Activated CD4-positive, alpha-beta T cell treated with anti-CD3 and anti-CD28 coated beads, Interleukin-2, amount 50 U/mL, for 48 hours (primary cell): Measurements from ENCODE around the gene PTPRN2.
A peak's percentile ranks its signal among the peaks of the same experiment; 100 is the strongest.
"Not testable (repeated sequence)": the region's sequence is repeated elsewhere in the genome, so short reads cannot be mapped to it uniquely, and the experiment has no call there.

ENCODE experiments used
- DNase-seq, 2 experiments: peaks; one replicate each; pipeline ENCODE4 v3.0.0-alpha.2; 2020

The PTPRN2 gene

GRCh38 chr7:157707983-157708918 lies 879.4 kb downstream of the PTPRN2 start:
- no peak for DNase-seq

- DNase-seq, result no peak
Measured at GRCh38 chr7:157704365-157704764, 883.3 kb downstream of the PTPRN2 start.

- no peak for DNase-seq
Measured at GRCh38 chr7:157703534-157704195, 884.0 kb downstream of the PTPRN2 start.

GRCh38 chr7:157703131-157703530 lies 884.5 kb downstream of the PTPRN2 start:
- DNase-seq, result no peak

DNA sequence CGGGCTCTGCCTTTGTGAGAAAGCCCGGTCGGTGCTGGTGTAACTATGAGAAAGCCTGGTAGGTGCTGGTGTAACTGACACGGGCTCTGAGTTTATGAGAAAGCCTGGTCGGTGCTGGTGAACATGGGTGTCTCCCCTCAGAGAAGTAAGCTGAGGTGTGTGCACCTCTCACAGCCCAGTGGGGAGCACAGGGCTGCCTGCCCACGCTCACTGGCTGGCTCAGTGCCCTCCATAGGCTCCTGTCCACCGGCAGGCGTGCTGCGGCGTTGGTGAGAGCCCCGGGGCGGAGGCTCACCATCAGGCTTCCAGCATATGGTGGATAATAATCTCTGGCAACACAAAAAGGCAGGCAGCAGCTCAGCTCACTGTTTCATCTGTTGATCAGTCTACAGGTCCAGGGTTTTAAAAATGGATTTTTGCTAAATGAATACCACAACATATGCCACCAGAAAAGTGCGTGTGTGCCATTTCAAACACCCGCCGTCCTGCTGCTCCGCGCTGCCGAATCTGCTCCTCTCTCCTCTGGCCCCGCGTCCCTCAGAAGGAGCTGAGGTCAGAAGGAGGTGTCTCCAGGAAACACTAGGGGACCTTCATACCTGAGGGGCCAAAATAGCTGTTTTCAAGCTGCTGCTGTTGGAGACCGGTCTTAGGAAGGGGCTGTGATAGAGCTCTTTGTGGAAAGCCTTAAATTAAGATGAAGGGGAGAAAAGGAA lies 885.2 kb downstream of the PTPRN2 start:
- DNase-seq, result no peak

DNA sequence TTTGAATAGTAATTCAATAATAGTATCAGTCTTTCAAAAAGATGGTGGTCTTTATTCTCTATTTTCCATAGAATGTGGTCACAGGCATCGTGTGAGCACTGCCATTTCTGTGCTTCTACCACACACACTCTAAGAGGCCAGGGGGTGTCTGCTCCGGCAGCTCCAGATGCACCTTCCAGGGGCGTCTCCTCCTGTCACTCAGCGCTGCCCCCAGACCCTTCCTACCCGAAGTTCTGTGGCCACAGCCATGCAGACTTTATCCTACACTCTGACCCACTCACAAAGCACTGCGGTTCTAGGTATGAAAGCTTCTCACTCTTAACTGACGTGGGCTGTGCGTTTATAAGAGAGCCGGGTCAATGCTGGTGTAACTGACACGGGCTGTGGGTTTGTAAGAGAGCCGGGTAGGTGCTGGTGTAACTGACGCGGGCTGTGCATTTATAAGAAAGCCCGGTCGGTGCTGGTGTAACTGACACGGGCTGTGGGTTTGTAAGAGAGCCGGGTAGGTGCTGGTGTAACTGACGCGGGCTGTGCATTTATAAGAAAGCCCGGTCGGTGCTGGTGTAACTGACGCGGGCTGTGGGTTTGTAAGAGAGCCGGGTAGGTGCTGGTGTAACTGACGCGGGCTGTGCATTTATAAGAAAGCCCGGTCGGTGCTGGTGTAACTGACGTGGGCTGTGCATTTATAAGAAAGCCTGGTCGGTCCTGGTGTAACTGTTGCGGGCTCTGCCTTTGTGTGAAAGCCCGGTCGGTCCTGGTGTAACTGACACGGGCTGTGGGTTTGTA lies 886.0 kb downstream of the PTPRN2 start:
- DNase-seq, result not testable (repeated sequence)

- DNase-seq, result no peak
Measured at GRCh38 chr7:157700231-157701005, 887.2 kb downstream of the PTPRN2 start.

DNA sequence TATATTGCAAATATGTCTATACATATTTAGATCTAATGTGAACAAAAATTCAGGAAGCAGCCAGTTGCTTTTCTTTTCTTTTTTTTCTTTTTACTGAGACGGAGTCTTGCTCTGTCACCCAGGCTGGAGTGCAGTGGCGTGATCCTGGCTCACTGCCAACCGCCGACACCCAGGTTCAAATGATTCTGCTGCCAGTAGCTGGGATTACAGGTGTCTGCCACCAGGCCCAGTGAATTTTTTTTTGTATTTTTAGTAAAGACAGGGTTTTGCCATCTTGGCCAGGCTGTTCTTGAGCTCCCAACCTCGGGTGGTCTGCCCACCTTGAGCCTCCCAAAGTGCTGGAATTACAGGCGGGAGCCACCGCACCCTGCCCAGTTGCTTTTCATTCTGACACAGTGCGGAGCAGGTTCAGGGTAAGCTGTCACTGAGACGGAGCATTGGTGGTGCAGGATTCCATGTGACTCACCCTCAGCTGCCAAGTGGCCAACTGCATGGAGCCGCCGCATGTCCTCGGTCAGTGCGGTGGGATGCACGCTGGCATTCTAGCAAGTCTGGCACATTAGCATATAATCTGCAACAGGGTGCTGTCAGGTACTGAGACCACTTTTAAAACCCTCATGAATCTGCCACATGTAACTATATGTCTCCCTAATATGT lies 888.1 kb downstream of the PTPRN2 start:
- DNase-seq, result no peak

GRCh38 chr7:157697287-157697686 lies 890.3 kb downstream of the PTPRN2 start:
- DNase-seq, result not testable (repeated sequence)

DNA sequence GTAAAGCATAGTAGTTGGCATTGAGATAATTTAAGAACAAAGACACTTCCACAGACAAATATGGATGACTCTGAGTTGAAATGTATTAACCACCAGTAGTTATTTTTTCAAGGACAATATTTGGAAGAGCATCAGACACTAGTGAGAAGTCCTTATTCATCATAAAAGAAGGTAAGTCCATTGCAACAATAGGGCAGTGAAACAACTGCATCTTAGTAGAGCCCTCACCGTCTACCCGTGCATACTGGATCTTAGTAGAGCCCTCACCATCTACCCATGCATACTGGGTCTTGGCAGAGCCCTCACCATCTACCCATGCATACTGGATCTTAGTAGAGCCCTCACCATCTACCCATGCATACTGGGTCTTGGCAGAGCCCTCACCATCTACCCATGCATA lies 892.0 kb downstream of the PTPRN2 start:
- not testable (repeated sequence) for DNase-seq

DNA sequence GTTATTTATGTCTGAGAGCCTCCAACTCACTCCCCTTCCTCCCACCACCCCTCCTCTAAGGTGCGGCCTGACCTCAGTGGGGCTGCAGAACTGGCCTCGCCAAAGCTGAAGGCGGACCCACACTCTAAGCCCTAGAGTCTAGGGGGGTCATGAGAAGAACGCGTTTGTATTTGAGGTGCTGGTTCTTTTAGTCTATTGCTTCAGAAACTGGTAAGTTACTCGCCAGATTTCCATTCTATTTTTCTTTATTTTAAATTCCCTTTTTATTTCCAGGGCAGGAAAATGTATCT lies 893.3 kb downstream of the PTPRN2 start:
- DNase-seq, result no peak

GRCh38 chr7:157693521-157694375 lies 893.9 kb downstream of the PTPRN2 start:
- no peak for DNase-seq

- no peak for DNase-seq
Measured at GRCh38 chr7:157693071-157693520, 894.5 kb downstream of the PTPRN2 start.

GRCh38 chr7:157692460-157693011 lies 895.1 kb downstream of the PTPRN2 start:
- no peak for DNase-seq

GRCh38 chr7:157691586-157692459 lies 895.8 kb downstream of the PTPRN2 start:
- no peak for DNase-seq

- peak in 1 of 2 experiments; percentile 14 for DNase-seq
Measured at GRCh38 chr7:157690833-157691585, 896.6 kb downstream of the PTPRN2 start.

DNA sequence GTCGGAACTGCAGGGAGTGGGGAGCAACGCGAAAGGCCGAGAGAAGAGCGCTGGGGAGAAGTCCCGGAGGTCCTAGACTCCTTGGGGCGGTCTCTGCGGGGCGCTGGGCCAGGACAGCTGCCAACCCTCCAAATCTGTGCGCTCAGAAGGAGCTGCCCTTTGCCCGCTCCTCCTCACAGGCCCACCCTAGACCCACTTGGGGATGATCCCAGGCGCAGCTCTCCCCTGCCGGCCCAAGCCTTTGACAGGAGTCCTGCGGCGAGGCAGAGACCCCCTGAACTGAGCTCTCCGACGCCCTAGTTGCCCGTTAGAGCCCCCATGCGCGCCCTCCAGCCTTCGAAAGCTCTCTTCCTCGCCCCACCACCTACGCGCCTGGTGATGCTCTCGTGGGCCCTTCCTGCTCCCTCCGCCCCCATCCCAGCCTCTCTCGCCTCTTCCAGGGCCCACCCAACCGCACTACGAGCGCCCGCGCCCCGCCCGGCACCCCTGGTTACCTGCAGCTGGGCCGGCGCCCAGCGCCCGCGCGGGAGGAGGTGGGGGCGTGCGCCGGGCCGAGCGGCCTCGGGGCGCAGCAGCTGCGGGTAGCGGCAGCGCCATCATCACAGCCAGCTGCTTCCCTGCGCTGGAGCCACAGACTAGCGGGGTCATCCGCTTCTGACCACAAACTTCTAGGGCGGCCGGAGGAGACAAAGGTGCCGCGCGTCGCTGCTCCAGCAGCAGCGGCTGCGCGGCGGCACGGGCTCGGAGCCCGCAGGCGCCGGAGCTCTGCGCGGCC lies 897.4 kb downstream of the PTPRN2 start:
- no peak for DNase-seq
